ENCODE results near the gene CTRL.

CTRL gene

DNA sequence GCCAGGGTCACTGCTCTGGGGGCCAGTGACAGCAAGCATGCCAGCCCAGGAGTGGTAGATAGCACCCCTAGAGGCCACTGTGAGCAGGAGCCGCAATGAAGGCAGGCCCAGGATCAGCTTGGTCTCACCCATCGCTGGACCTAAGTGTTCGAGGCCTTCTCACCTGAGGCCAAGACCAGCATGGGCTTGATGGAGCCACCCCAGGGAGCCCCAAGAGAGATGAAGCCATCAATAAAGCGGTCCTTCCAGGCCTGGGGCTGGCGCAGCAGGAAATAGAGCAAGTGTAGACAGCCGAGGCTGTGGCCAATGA is 10.5 kb upstream of the CTRL start:
- Histone ChIP-seq H3K4me1 (ENCODE audit: control insufficient read depth, insufficient read depth, low read length) (no peaks in the 10 kb centered on the region), H3K4me3 (ENCODE audit: low read depth, low read length) (no peak overlapping the region), H3K9me3 (ENCODE audit: control insufficient read depth, insufficient read depth, low read depth, low read length) (no peaks in the 10 kb centered on the region), H3K36me3 (ENCODE audit: control insufficient read depth in 2 of 2, insufficient read depth in 1 of 2, low read length in 2 of 2) (peaks cover 0 to 64% of the 10 kb centered on the region in 2 experiments; a peak in 2 of 3 replicates), H3K27ac (ENCODE audit: extremely low read depth, low read depth, low read length) (no peak overlapping the region)
- CTCF ChIA-PET, result interaction anchor here (0.6 to 2.3 kb wide), 23 partner anchors 10 to 1230 kb away, joined by 3 to 14 read pairs (median 3); partner anchors contain the start of gene NRN1L
- no peak for TF ChIP-seq ZSCAN5A (tag by site-specific recombination; IDR thresholded peaks at IDR 0.05)
- peak; percentile 18; the same call in 1 of the 2 replicates for TF ChIP-seq ZSCAN30 (tag by site-specific recombination; IDR thresholded peaks at IDR 0.05)
- TF ChIP-seq CTCF (tag by site-specific recombination; IDR thresholded peaks at IDR 0.05), result peak; percentile 70
- peak; percentile 74 for TF ChIP-seq PRDM10 (tag by site-specific recombination; IDR thresholded peaks at IDR 0.05)
- POLR2A ChIA-PET, result interaction anchor here (0.8 to 1.3 kb wide), 3 partner anchors 18 to 98 kb away, joined by 3 to 7 read pairs (median 4); no protein-coding TSS in a partner anchor

GRCh38 chr16:67941469-67942199 is 10.0 kb upstream of the CTRL start:
- Histone ChIP-seq H3K36me3 (ENCODE audit: control insufficient read depth in 2 of 2, insufficient read depth in 1 of 2, low read length in 2 of 2) (peaks cover 0 to 58% of the 10 kb centered on the region in 2 experiments; a peak in 2 of 3 replicates), H3K27ac (ENCODE audit: extremely low read depth, low read depth, low read length) (no peak overlapping the region), H3K4me1 (ENCODE audit: control insufficient read depth, insufficient read depth, low read length) (no peaks in the 10 kb centered on the region), H3K4me3 (ENCODE audit: low read depth, low read length) (no peak overlapping the region), H3K9me3 (ENCODE audit: control insufficient read depth, insufficient read depth, low read depth, low read length) (no peaks in the 10 kb centered on the region)
- TF ChIP-seq EGR2 (tag by site-specific recombination; IDR thresholded peaks at IDR 0.05; ENCODE audit: low read depth) (peak; percentile 83), ZFHX2 (tag by site-specific recombination; conservative IDR thresholded peaks at IDR 0.05) (peak; percentile 80), GLIS2 (tag by site-specific recombination; IDR thresholded peaks at IDR 0.05) (0 out of 2 replicates have a peak, but pooled peaks have one; percentile 19), KLF9 (tag by site-specific recombination; IDR thresholded peaks at IDR 0.05; ENCODE audit: low read depth) (peak; percentile 30; the same call in 1 of the 2 replicates), SP3 (tag by site-specific recombination; IDR thresholded peaks at IDR 0.05) (0 out of 2 replicates have a peak, but pooled peaks have one; percentile 16), KLF1 (tag by site-specific recombination; IDR thresholded peaks at IDR 0.05) (peak; percentile 79), ZNF48 (tag by site-specific recombination; IDR thresholded peaks at IDR 0.05) (no peak), ZBTB6 (tag by site-specific recombination; IDR thresholded peaks at IDR 0.05) (no peak)
- ChIA-PET CTCF (interaction anchor here (0.6 to 2.3 kb wide), 21 partner anchors 10 to 1229 kb away, joined by 3 to 14 read pairs (median 4); partner anchors contain the start of gene NRN1L), POLR2A (interaction anchor here (0.8 to 1.3 kb wide), 3 partner anchors 18 to 99 kb away, joined by 3 to 7 read pairs (median 4); no protein-coding TSS in a partner anchor)

Data from HEK293 (cell line).